ENCODE measurements around the gene ANXA7.

GRCh38 chr10:73460897-73461296 is 47.0 kb upstream of the ANXA7 start:
- no peak for TF ChIP-seq POLR2AphosphoS5 (IDR thresholded peaks at IDR 0.05)
- no peak for TF ChIP-seq CTCF (IDR thresholded peaks at IDR 0.05)
- no peak for TF ChIP-seq POLR2A (IDR thresholded peaks at IDR 0.05)
- no peak for TF ChIP-seq EP300 (IDR thresholded peaks at IDR 0.05; ENCODE audit: low read depth)
